ENCODE results near the gene IGFBP3. TPM values are rescaled to one million over a fixed set of nuclear protein-coding genes. Genes with fewer than 3 reads are reported as not detected.

The IGFBP3 gene
- total RNA-seq, 1 experiment from 2014 or later: 315 TPM

- Mint-ChIP-seq H3K9me3 (ENCODE audit: low read depth, unreplicated experiment) (peaks cover 9% of the 10 kb centered on the region), H3K36me3 (ENCODE audit: insufficient read depth, unreplicated experiment) (peaks cover 24% of the 10 kb centered on the region), H3K27ac (ENCODE audit: unreplicated experiment) (peak overlapping the region; percentile 87), H3K4me3 (ENCODE audit: low read depth, unreplicated experiment) (no peak overlapping the region), H3K27me3 (ENCODE audit: unreplicated experiment) (no peaks in the 10 kb centered on the region), H3K4me1 (ENCODE audit: low read depth, unreplicated experiment) (peaks cover 59% of the 10 kb centered on the region)
- TF ChIP-seq CTCF (IDR thresholded peaks at IDR 0.05; ENCODE audit: unreplicated experiment): no peak
- CTCF ChIA-PET: interaction anchor here (0.6 to 2.0 kb wide), 2 partner anchors 10 to 283 kb away, joined by 3 to 8 read pairs; partner anchors contain the start of gene CCDC201
- intact Hi-C loops (cut with micrococcal nuclease; ENCODE audit: unreplicated experiment): no loop called here
- no TSS peak for BruUV-seq (replicated peaks)
- DNase-seq: no peak
Measured at GRCh38 chr7:45882465-45882810, 38.6 kb downstream of the IGFBP3 start.

GRCh38 chr7:45881759-45882464, 39.2 kb downstream of the IGFBP3 start:
- no peak for DNase-seq
- H3K4me1 Mint-ChIP-seq (ENCODE audit: low read depth, unreplicated experiment): peaks cover 54% of the 10 kb centered on the region
- CTCF ChIA-PET: interaction anchor here (0.6 to 2.0 kb wide), 2 partner anchors 10 to 282 kb away, joined by 3 to 8 read pairs; partner anchors contain the start of gene CCDC201
- no TSS peak for BruUV-seq (replicated peaks)
- H3K27me3 Mint-ChIP-seq (ENCODE audit: unreplicated experiment): no peaks in the 10 kb centered on the region
- peak overlapping the region; percentile 87 for H3K27ac Mint-ChIP-seq (ENCODE audit: unreplicated experiment)
- H3K36me3 Mint-ChIP-seq (ENCODE audit: insufficient read depth, unreplicated experiment): peaks cover 24% of the 10 kb centered on the region
- intact Hi-C loops (cut with micrococcal nuclease; ENCODE audit: unreplicated experiment): no loop called here
- H3K4me3 Mint-ChIP-seq (ENCODE audit: low read depth, unreplicated experiment): no peak overlapping the region
- no peak for TF ChIP-seq CTCF (IDR thresholded peaks at IDR 0.05; ENCODE audit: unreplicated experiment)
- H3K9me3 Mint-ChIP-seq (ENCODE audit: low read depth, unreplicated experiment): peaks cover 13% of the 10 kb centered on the region

- H3K36me3 Mint-ChIP-seq (ENCODE audit: insufficient read depth, unreplicated experiment): peaks cover 24% of the 10 kb centered on the region
- no peak for TF ChIP-seq CTCF (IDR thresholded peaks at IDR 0.05; ENCODE audit: unreplicated experiment)
- peaks cover 13% of the 10 kb centered on the region for H3K9me3 Mint-ChIP-seq (ENCODE audit: low read depth, unreplicated experiment)
- H3K4me1 Mint-ChIP-seq (ENCODE audit: low read depth, unreplicated experiment): peaks cover 48% of the 10 kb centered on the region
- DNase-seq: no peak
- no peak overlapping the region for H3K4me3 Mint-ChIP-seq (ENCODE audit: low read depth, unreplicated experiment)
- peak overlapping the region; percentile 87 for H3K27ac Mint-ChIP-seq (ENCODE audit: unreplicated experiment)
- CTCF ChIA-PET: interaction anchor here (2.0 kb wide), 1 partner anchor 9 kb away, joined by 8 read pairs; the partner anchor contains the start of gene CCDC201
- H3K27me3 Mint-ChIP-seq (ENCODE audit: unreplicated experiment): no peaks in the 10 kb centered on the region
- no TSS peak for BruUV-seq (replicated peaks)
- intact Hi-C loops (cut with micrococcal nuclease; ENCODE audit: unreplicated experiment): no loop called here
Measured at GRCh38 chr7:45881280-45881758, 39.8 kb downstream of the IGFBP3 start.

- DNase-seq: no peak
- CTCF ChIA-PET: no interaction called here
- Mint-ChIP-seq H3K36me3 (ENCODE audit: insufficient read depth, unreplicated experiment) (peaks cover 20% of the 10 kb centered on the region), H3K9me3 (ENCODE audit: low read depth, unreplicated experiment) (peaks cover 13% of the 10 kb centered on the region), H3K27me3 (ENCODE audit: unreplicated experiment) (no peaks in the 10 kb centered on the region), H3K27ac (ENCODE audit: unreplicated experiment) (no peak overlapping the region), H3K4me3 (ENCODE audit: low read depth, unreplicated experiment) (no peak overlapping the region), H3K4me1 (ENCODE audit: low read depth, unreplicated experiment) (peaks cover 42% of the 10 kb centered on the region)
- no peak for TF ChIP-seq CTCF (IDR thresholded peaks at IDR 0.05; ENCODE audit: unreplicated experiment)
- no TSS peak for BruUV-seq (replicated peaks)
- intact Hi-C loops (cut with micrococcal nuclease; ENCODE audit: unreplicated experiment): no loop called here
Measured at GRCh38 chr7:45880433-45880860, 40.6 kb downstream of the IGFBP3 start.
